ENCODE data around the gene SERPINA1. TPM values are rescaled to one million over a fixed set of nuclear protein-coding genes. Genes with fewer than 3 reads are reported as not detected.
"Not testable (repeated sequence)": the region's sequence is repeated elsewhere in the genome, so short reads cannot be mapped to it uniquely, and the experiment has no call there.

SERPINA1 gene
- total RNA-seq, 1 experiment from 2014 or later: not detected

- Histone ChIP-seq H3K4me3 (no peak overlapping the region), H3K79me2 (ENCODE audit: low read depth) (no peaks in the 10 kb centered on the region), H2AFZ (no peak overlapping the region), H3F3A (ENCODE audit: insufficient read depth, low read depth) (no peaks in the 10 kb centered on the region), H3K27me3 (ENCODE audit: insufficient read depth, low read depth) (peaks cover 25% of the 10 kb centered on the region), H3K4me2 (no peak overlapping the region), H3K36me3 (ENCODE audit: low read depth) (no peaks in the 10 kb centered on the region), H3K27ac (no peak overlapping the region), H3K4me1 (replicated peaks; ENCODE audit: insufficient read depth) (no peaks in the 10 kb centered on the region), H3K9me2 (ENCODE audit: insufficient read depth) (no peaks in the 10 kb centered on the region), H4K20me1 (ENCODE audit: insufficient read depth) (no peaks in the 10 kb centered on the region), H3K9me3 (ENCODE audit: insufficient read depth, low read depth) (no peaks in the 10 kb centered on the region)
- intact Hi-C loops (cut with micrococcal nuclease; ENCODE audit: unreplicated experiment): no loop called here
- no TSS peak for BruUV-seq (replicated peaks)
- no peak for TF ChIP-seq CTCF (conservative IDR thresholded peaks at IDR 0.05)
- no peak for DNase-seq
- POLR2A ChIA-PET (ENCODE audit: unreplicated experiment): no interaction called here
- CTCF ChIA-PET: no interaction called here
Measured at GRCh38 chr14:94372021-94372605, 16.3 kb downstream of the SERPINA1 start.

- Histone ChIP-seq H3F3A (ENCODE audit: insufficient read depth, low read depth) (no peaks in the 10 kb centered on the region), H3K27ac (no peak overlapping the region), H4K20me1 (ENCODE audit: insufficient read depth) (no peaks in the 10 kb centered on the region)
Measured at GRCh38 chr14:94370524-94370910, 17.9 kb downstream of the SERPINA1 start.

GRCh38 chr14:94369766-94370523 lies 18.5 kb downstream of the SERPINA1 start:
- H3K9me3 ChIP-seq (ENCODE audit: insufficient read depth, low read depth); H3F3A ChIP-seq (ENCODE audit: insufficient read depth, low read depth); H3K4me1 ChIP-seq (replicated peaks; ENCODE audit: insufficient read depth); H3K4me3 ChIP-seq; BruUV-seq (replicated peaks); H3K4me2 ChIP-seq; H3K27ac ChIP-seq; H2AFZ ChIP-seq; DNase-seq; H3K36me3 ChIP-seq (ENCODE audit: low read depth); POLR2A ChIA-PET (ENCODE audit: unreplicated experiment); CTCF ChIA-PET; H3K79me2 ChIP-seq (ENCODE audit: low read depth); H4K20me1 ChIP-seq (ENCODE audit: insufficient read depth); intact Hi-C loops (cut with micrococcal nuclease; ENCODE audit: unreplicated experiment); H3K9me2 ChIP-seq (ENCODE audit: insufficient read depth): not testable (repeated sequence)
- H3K27me3 ChIP-seq (ENCODE audit: insufficient read depth, low read depth): peaks cover 29% of the 10 kb centered on the region

More at GRCh38 chr14:94370524-94370910, 17.9 kb downstream of the SERPINA1 start:
- Histone ChIP-seq H3K4me1 (replicated peaks; ENCODE audit: insufficient read depth) (no peaks in the 10 kb centered on the region), H3K79me2 (ENCODE audit: low read depth) (no peaks in the 10 kb centered on the region), H2AFZ (no peak overlapping the region), H3K36me3 (ENCODE audit: low read depth) (no peaks in the 10 kb centered on the region), H3K27me3 (ENCODE audit: insufficient read depth, low read depth) (peaks cover 29% of the 10 kb centered on the region), H3K9me2 (ENCODE audit: insufficient read depth) (no peaks in the 10 kb centered on the region), H3K9me3 (ENCODE audit: insufficient read depth, low read depth) (no peaks in the 10 kb centered on the region), H3K4me2 (no peak overlapping the region), H3K4me3 (no peak overlapping the region)
- ChIA-PET CTCF (no interaction called here), POLR2A (ENCODE audit: unreplicated experiment) (no interaction called here)
- BruUV-seq (replicated peaks): no TSS peak
- TF ChIP-seq CTCF (conservative IDR thresholded peaks at IDR 0.05): no peak
- TF ChIP-seq EZH2 (IDR thresholded peaks at IDR 0.05; ENCODE audit: low read depth): no peak
- intact Hi-C loops (cut with micrococcal nuclease; ENCODE audit: unreplicated experiment): no loop called here
- no peak for DNase-seq

All from PC-9 (cell line).